Measurements from ENCODE around the gene BANK1. TPM values are rescaled to one million over a fixed set of nuclear protein-coding genes. Genes with fewer than 3 reads are reported as not detected.
A peak's percentile ranks its signal among the peaks of the same experiment; 100 is the strongest.

Gene BANK1
- total RNA-seq, 1 experiment from 2014 or later: 2.4 TPM

- no peaks in the 10 kb centered on the region for H3K36me3 ChIP-seq (ENCODE audit: control insufficient read depth in 1 of 2, insufficient read depth in 2 of 2, low read length in 2 of 2)
- DNase-seq (ENCODE audit: low read depth, low spot score) (peak; percentile 18), ATAC-seq (no peak)
- no TSS peak for BruUV-seq (replicated peaks)
- H3K4me3 ChIP-seq (replicated peaks in 1 of 2; ENCODE audit: low read depth in 1 of 2, low read length in 2 of 2): no peak overlapping the region
- ChIA-PET RAD21 (ENCODE audit: low non-redundant PET in 1 of 2, low total read pairs in 2 of 2, uncharacterized antibody in 2 of 2, unreplicated experiment in 2 of 2) (no interaction called here), CTCF (no interaction called here), POLR2A (no interaction called here)
- H2AFZ ChIP-seq (ENCODE audit: low read depth, low read length, poor library complexity, severe bottlenecking): peak overlapping the region; percentile 56
- H3K27ac ChIP-seq (ENCODE audit: low read depth, low read length): no peak overlapping the region
- no peak overlapping the region for H3K9ac ChIP-seq (ENCODE audit: low read length)
- no peaks in the 10 kb centered on the region for H3K9me2 ChIP-seq (ENCODE audit: insufficient read depth)
- TF ChIP-seq ZBTB33 (IDR thresholded peaks at IDR 0.05; ENCODE audit: extremely low read depth, insufficient replicate concordance, low read length) (no peak), SRF (IDR thresholded peaks at IDR 0.05; ENCODE audit: low read depth) (no peak), ZNF274 (IDR thresholded peaks at IDR 0.05; ENCODE audit: low read depth, low read length) (no peak), YY1 (IDR thresholded peaks at IDR 0.05; ENCODE audit: extremely low read depth, insufficient replicate concordance, low read depth, low read length) (no peak), POLR2AphosphoS5 (IDR thresholded peaks at IDR 0.05; ENCODE audit: low read depth, low read length) (no peak), JUND (IDR thresholded peaks at IDR 0.05) (no peak), EGR1 (IDR thresholded peaks at IDR 0.05; ENCODE audit: low read depth) (no peak), EZH2 (IDR thresholded peaks at IDR 0.05) (no peak), EZH2phosphoT487 (IDR thresholded peaks at IDR 0.05; ENCODE audit: borderline replicate concordance) (no peak), SIN3A (IDR thresholded peaks at IDR 0.05; ENCODE audit: low read depth) (no peak), ZFX (IDR thresholded peaks at IDR 0.05) (no peak), FOSL1 (IDR thresholded peaks at IDR 0.05; ENCODE audit: low read depth) (no peak)
- TF ChIP-seq, protein P1, sequence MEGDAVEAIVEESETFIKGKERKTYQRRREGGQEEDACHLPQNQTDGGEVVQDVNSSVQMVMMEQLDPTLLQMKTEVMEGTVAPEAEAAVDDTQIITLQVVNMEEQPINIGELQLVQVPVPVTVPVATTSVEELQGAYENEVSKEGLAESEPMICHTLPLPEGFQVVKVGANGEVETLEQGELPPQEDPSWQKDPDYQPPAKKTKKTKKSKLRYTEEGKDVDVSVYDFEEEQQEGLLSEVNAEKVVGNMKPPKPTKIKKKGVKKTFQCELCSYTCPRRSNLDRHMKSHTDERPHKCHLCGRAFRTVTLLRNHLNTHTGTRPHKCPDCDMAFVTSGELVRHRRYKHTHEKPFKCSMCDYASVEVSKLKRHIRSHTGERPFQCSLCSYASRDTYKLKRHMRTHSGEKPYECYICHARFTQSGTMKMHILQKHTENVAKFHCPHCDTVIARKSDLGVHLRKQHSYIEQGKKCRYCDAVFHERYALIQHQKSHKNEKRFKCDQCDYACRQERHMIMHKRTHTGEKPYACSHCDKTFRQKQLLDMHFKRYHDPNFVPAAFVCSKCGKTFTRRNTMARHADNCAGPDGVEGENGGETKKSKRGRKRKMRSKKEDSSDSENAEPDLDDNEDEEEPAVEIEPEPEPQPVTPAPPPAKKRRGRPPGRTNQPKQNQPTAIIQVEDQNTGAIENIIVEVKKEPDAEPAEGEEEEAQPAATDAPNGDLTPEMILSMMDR (IDR thresholded peaks at IDR 0.05 in 2 of 3, conservative IDR thresholded peaks at IDR 0.05 in 1 of 3; ENCODE audit: borderline replicate concordance in 1 of 3, insufficient read depth in 1 of 3, low read depth in 2 of 3, low read length in 2 of 3): no peak
- TF ChIP-seq, protein P2, sequence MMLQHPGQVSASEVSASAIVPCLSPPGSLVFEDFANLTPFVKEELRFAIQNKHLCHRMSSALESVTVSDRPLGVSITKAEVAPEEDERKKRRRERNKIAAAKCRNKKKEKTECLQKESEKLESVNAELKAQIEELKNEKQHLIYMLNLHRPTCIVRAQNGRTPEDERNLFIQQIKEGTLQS (IDR thresholded peaks at IDR 0.05): no peak
- TF ChIP-seq, protein P3, sequence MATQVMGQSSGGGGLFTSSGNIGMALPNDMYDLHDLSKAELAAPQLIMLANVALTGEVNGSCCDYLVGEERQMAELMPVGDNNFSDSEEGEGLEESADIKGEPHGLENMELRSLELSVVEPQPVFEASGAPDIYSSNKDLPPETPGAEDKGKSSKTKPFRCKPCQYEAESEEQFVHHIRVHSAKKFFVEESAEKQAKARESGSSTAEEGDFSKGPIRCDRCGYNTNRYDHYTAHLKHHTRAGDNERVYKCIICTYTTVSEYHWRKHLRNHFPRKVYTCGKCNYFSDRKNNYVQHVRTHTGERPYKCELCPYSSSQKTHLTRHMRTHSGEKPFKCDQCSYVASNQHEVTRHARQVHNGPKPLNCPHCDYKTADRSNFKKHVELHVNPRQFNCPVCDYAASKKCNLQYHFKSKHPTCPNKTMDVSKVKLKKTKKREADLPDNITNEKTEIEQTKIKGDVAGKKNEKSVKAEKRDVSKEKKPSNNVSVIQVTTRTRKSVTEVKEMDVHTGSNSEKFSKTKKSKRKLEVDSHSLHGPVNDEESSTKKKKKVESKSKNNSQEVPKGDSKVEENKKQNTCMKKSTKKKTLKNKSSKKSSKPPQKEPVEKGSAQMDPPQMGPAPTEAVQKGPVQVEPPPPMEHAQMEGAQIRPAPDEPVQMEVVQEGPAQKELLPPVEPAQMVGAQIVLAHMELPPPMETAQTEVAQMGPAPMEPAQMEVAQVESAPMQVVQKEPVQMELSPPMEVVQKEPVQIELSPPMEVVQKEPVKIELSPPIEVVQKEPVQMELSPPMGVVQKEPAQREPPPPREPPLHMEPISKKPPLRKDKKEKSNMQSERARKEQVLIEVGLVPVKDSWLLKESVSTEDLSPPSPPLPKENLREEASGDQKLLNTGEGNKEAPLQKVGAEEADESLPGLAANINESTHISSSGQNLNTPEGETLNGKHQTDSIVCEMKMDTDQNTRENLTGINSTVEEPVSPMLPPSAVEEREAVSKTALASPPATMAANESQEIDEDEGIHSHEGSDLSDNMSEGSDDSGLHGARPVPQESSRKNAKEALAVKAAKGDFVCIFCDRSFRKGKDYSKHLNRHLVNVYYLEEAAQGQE (IDR thresholded peaks at IDR 0.05; ENCODE audit: low read depth): no peak
- H3K79me2 ChIP-seq (ENCODE audit: insufficient read depth, low read length): no peaks in the 10 kb centered on the region
- intact Hi-C loops (cut with micrococcal nuclease): no loop called here
- no peaks in the 10 kb centered on the region for H4K20me1 ChIP-seq (ENCODE audit: insufficient read depth)
- H3K4me2 ChIP-seq (ENCODE audit: low read length): no peak overlapping the region
- H3K27me3 ChIP-seq (ENCODE audit: insufficient read depth, low read length): no peaks in the 10 kb centered on the region
- H3K4me1 ChIP-seq (ENCODE audit: control insufficient read depth in 1 of 2, insufficient read depth in 2 of 2, low read length in 2 of 2): peaks cover 0 to 8% of the 10 kb centered on the region in 2 experiments; a peak in 1 of 4 replicates
- H3K9me3 ChIP-seq (ENCODE audit: control insufficient read depth in 1 of 2, insufficient read depth in 1 of 2, low read depth in 1 of 2, low read length in 2 of 2): no peaks in the 10 kb centered on the region
Observed at GRCh38 chr4:101961144-101961543, 170.6 kb downstream of the BANK1 start.

All from HCT116 (cell line).